GM18868 (cell line): ENCODE results near the gene TTBK2.
"Not testable (repeated sequence)": the region's sequence is repeated elsewhere in the genome, so short reads cannot be mapped to it uniquely, and the experiment has no call there.

Experiments used
- ATAC-seq: cut with Tn5 transposase; IDR thresholded peaks from one replicate; pipeline ENCODE4 v1.9.1; 2021; ENCODE audit warnings: mild to moderate bottlenecking, moderate library complexity; ENCODE audit not compliant: unreplicated experiment

The TTBK2 gene

GRCh38 chr15:42920519-42921341 lies at the start of gene TTBK2:
Gene TTBK2, minus strand, starts transcription at chr15:42920778. Its CDS starts 42,161 bp downstream, at chr15:42878617.
- peak; percentile 96 for ATAC-seq

GRCh38 chr15:42964476-42964875 lies 43.9 kb upstream of the TTBK2 start:
- ATAC-seq = no peak

- no peak for ATAC-seq
Observed at GRCh38 chr15:42955518-42955917, 34.9 kb upstream of the TTBK2 start.

GRCh38 chr15:42954291-42954690 lies 33.7 kb upstream of the TTBK2 start:
- no peak for ATAC-seq

- not testable (repeated sequence) for ATAC-seq
Observed at GRCh38 chr15:42948898-42949297, 28.3 kb upstream of the TTBK2 start.

GRCh38 chr15:42940527-42940926 lies 19.9 kb upstream of the TTBK2 start:
- ATAC-seq = no peak

GRCh38 chr15:42939841-42940240 lies 19.3 kb upstream of the TTBK2 start:
- ATAC-seq = no peak

- no peak for ATAC-seq
Observed at GRCh38 chr15:42937143-42937542, 16.6 kb upstream of the TTBK2 start.

- no peak for ATAC-seq
Observed at GRCh38 chr15:42933886-42934667, 13.5 kb upstream of the TTBK2 start.

- no peak for ATAC-seq
Observed at GRCh38 chr15:42932833-42933515, 12.4 kb upstream of the TTBK2 start.

GRCh38 chr15:42931702-42932486 lies 11.3 kb upstream of the TTBK2 start:
- no peak for ATAC-seq

GRCh38 chr15:42929306-42929848 lies 8.8 kb upstream of the TTBK2 start:
- ATAC-seq = no peak

GRCh38 chr15:42921342-42921731 lies 759 bp upstream of the TTBK2 start:
- no peak for ATAC-seq

- no peak for ATAC-seq
Observed at GRCh38 chr15:42919799-42920518, 619 bp downstream of the TTBK2 start.

GRCh38 chr15:42919308-42919707 lies 1.3 kb downstream of the TTBK2 start:
- no peak for ATAC-seq

GRCh38 chr15:42918047-42918446 lies 2.5 kb downstream of the TTBK2 start:
- ATAC-seq = no peak

- no peak for ATAC-seq
Observed at GRCh38 chr15:42915654-42916315, 4.8 kb downstream of the TTBK2 start.

GRCh38 chr15:42914728-42915497 lies 5.7 kb downstream of the TTBK2 start:
- no peak for ATAC-seq
